PC-9 (cell line): ENCODE data around the gene C5orf58.

Source experiments
- CTCF ChIP-seq: fragments of 200-600 bp; sonication (generic); conservative IDR thresholded peaks from 2 replicates; pipeline ENCODE4 v1.6.1; 2017; ENCODE audit warnings: mixed run types, antibody characterized with exemption, mild to moderate bottlenecking, moderate library complexity
- EZH2 ChIP-seq: fragments of 200-600 bp; sonication (generic); IDR thresholded peaks from 2 replicates; pipeline ENCODE4 v1.8.0; 2017; ENCODE audit warnings: antibody characterized with exemption, low read depth

GRCh38 chr5:170275376-170275994 is 42.7 kb downstream of the C5orf58 start:
- TF ChIP-seq CTCF (no peak), EZH2 (no peak)
